Measurements from ENCODE around the gene CCL2.

DNA sequence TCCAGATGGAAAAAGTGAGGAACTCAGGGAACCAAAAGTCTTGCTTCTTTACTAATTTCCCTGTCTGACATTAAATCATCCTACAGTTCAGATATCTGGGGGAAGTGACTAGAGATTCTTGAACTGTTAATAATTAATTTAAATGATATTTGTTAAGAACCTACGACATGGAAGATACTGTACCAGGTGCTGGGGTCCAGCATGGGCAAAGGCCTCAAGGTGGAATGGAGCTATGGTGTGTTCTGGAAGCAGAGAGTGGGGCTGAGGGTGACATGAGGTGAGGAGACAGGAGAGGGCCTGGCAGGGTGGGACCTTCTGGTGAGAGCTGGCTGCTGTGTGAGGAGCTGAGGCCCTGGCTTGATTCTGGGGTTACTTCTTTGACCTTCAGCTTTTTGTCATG is 6.0 kb upstream of the CCL2 start:
- TF ChIP-seq CTCF (IDR thresholded peaks at IDR 0.05) (no peak), POLR2A (IDR thresholded peaks at IDR 0.05) (no peak)

Measured in Peyer's patch (tissue), 4 donors.